ENCODE results near the gene ST8SIA5.
A peak's percentile ranks its signal among the peaks of the same experiment; 100 is the strongest.

ST8SIA5 gene

GRCh38 chr18:46761059-46761769 is 4.4 kb upstream of the ST8SIA5 start:
- Histone ChIP-seq H3K4me2 (ENCODE audit: insufficient read depth, low read length, poor library complexity, severe bottlenecking) (no peak overlapping the region), H3K14ac (ENCODE audit: low read length) (no peak overlapping the region), H4K91ac (ENCODE audit: low read depth, low read length, poor library complexity) (no peak overlapping the region), H3K4me1 (ENCODE audit: control insufficient read depth in 2 of 2, insufficient read depth in 1 of 2, low read depth in 1 of 2, low read length in 2 of 2) (peaks cover 4 to 7% of the 10 kb centered on the region in 2 donors), H3K18ac (ENCODE audit: low read length) (no peak overlapping the region), H2BK15ac (ENCODE audit: low read length) (no peak overlapping the region), H3K27me3 (ENCODE audit: control insufficient read depth in 3 of 3, insufficient read depth in 3 of 3, low read depth in 1 of 3, low read length in 3 of 3) (peaks cover 7 to 67% (median 31%) of the 10 kb centered on the region in 3 experiments), H3K27ac (replicated peaks; ENCODE audit: low read length) (no peak overlapping the region), H2AFZ (ENCODE audit: low read length) (no peak overlapping the region), H3K4ac (ENCODE audit: low read length) (no peak overlapping the region), H3K9me3 (replicated peaks in 1 of 2; ENCODE audit: control insufficient read depth in 2 of 2, insufficient read depth in 1 of 2, low read depth in 1 of 2, low read length in 2 of 2) (no peaks in the 10 kb centered on the region), H2BK5ac (ENCODE audit: low read length) (no peak overlapping the region), H2BK120ac (ENCODE audit: low read depth, low read length) (no peak overlapping the region), H3K9ac (ENCODE audit: low read depth, low read length, poor library complexity) (no peak overlapping the region), H2AK5ac (ENCODE audit: low read depth, low read length) (no peak overlapping the region), H3K4me3 (ENCODE audit: low read length in 2 of 2) (no peak overlapping the region), H2BK12ac (ENCODE audit: low read length) (no peak overlapping the region), H3K79me1 (ENCODE audit: low read depth, low read length) (no peaks in the 10 kb centered on the region), H3K36me3 (replicated peaks in 1 of 2; ENCODE audit: control insufficient read depth in 2 of 2, insufficient read depth in 2 of 2, low read length in 2 of 2) (no peaks in the 10 kb centered on the region), H4K8ac (ENCODE audit: low read depth, low read length) (no peak overlapping the region), H3K23ac (ENCODE audit: low read depth, low read length, poor library complexity) (no peak overlapping the region)
- no CpG with 5 or more reads among the region's 2 CpGs for WGBS, 2 donors (ENCODE audit: extremely low coverage in 2 of 2, insufficient read length in 2 of 2, insufficient replicate concordance in 1 of 2)
- no peak for DNase-seq (ENCODE audit: low spot score)

- Histone ChIP-seq H3K36me3 (replicated peaks in 1 of 2; ENCODE audit: control insufficient read depth in 2 of 2, insufficient read depth in 2 of 2, low read length in 2 of 2) (no peaks in the 10 kb centered on the region), H4K8ac (ENCODE audit: low read depth, low read length) (no peak overlapping the region), H2BK15ac (ENCODE audit: low read length) (no peak overlapping the region), H3K9ac (ENCODE audit: low read depth, low read length, poor library complexity) (no peak overlapping the region), H2BK5ac (ENCODE audit: low read length) (no peak overlapping the region), H3K79me1 (ENCODE audit: low read depth, low read length) (no peaks in the 10 kb centered on the region), H3K14ac (ENCODE audit: low read length) (no peak overlapping the region), H2BK120ac (ENCODE audit: low read depth, low read length) (no peak overlapping the region), H3K9me3 (replicated peaks in 1 of 2; ENCODE audit: control insufficient read depth in 2 of 2, insufficient read depth in 1 of 2, low read depth in 1 of 2, low read length in 2 of 2) (no peaks in the 10 kb centered on the region), H3K4me2 (ENCODE audit: insufficient read depth, low read length, poor library complexity, severe bottlenecking) (no peak overlapping the region), H3K4me3 (ENCODE audit: low read length in 2 of 2) (no peak overlapping the region), H3K27me3 (ENCODE audit: control insufficient read depth in 3 of 3, insufficient read depth in 3 of 3, low read depth in 1 of 3, low read length in 3 of 3) (peaks cover 7 to 69% (median 43%) of the 10 kb centered on the region in 3 experiments), H2AFZ (ENCODE audit: low read length) (no peak overlapping the region), H3K18ac (ENCODE audit: low read length) (no peak overlapping the region), H3K27ac (replicated peaks; ENCODE audit: low read length) (no peak overlapping the region), H4K91ac (ENCODE audit: low read depth, low read length, poor library complexity) (no peak overlapping the region), H3K4ac (ENCODE audit: low read length) (no peak overlapping the region), H3K23ac (ENCODE audit: low read depth, low read length, poor library complexity) (no peak overlapping the region), H2BK12ac (ENCODE audit: low read length) (no peak overlapping the region), H2AK5ac (ENCODE audit: low read depth, low read length) (no peak overlapping the region), H3K4me1 (ENCODE audit: control insufficient read depth in 2 of 2, insufficient read depth in 1 of 2, low read depth in 1 of 2, low read length in 2 of 2) (peaks cover 6 to 7% of the 10 kb centered on the region in 2 donors)
- no peak for DNase-seq (ENCODE audit: low spot score)
- WGBS, 2 donors (ENCODE audit: extremely low coverage in 2 of 2, insufficient read length in 2 of 2, insufficient replicate concordance in 1 of 2) = no CpG with 5 or more reads among the region's 6 CpGs
These were observed 3.0 kb upstream of the ST8SIA5 start for GRCh38 chr18:46759890-46760289.

GRCh38 chr18:46756025-46756558 is 761 bp downstream of the ST8SIA5 start:
- H3K14ac ChIP-seq (ENCODE audit: low read length) = no peak overlapping the region
- H3K27me3 ChIP-seq (ENCODE audit: control insufficient read depth in 3 of 3, insufficient read depth in 3 of 3, low read depth in 1 of 3, low read length in 3 of 3) = peaks cover 7 to 87% (median 47%) of the 10 kb centered on the region in 3 experiments
- no peak overlapping the region for H2BK12ac ChIP-seq (ENCODE audit: low read length)
- no peak overlapping the region for H4K91ac ChIP-seq (ENCODE audit: low read depth, low read length, poor library complexity)
- peak overlapping the region; percentile 48 for H3K23ac ChIP-seq (ENCODE audit: low read depth, low read length, poor library complexity)
- peaks cover 6 to 7% of the 10 kb centered on the region in 2 donors for H3K4me1 ChIP-seq (ENCODE audit: control insufficient read depth in 2 of 2, insufficient read depth in 1 of 2, low read depth in 1 of 2, low read length in 2 of 2)
- peak overlapping the region; percentile 74 for H3K4me2 ChIP-seq (ENCODE audit: insufficient read depth, low read length, poor library complexity, severe bottlenecking)
- H3K4me3 ChIP-seq (ENCODE audit: low read length in 2 of 2) = peak overlapping the region in 1 of 2 donors; percentile 82
- DNase-seq (ENCODE audit: low spot score) = peak; percentile 27
- no peak overlapping the region for H2BK15ac ChIP-seq (ENCODE audit: low read length)
- H3K9me3 ChIP-seq (replicated peaks in 1 of 2; ENCODE audit: control insufficient read depth in 2 of 2, insufficient read depth in 1 of 2, low read depth in 1 of 2, low read length in 2 of 2) = no peaks in the 10 kb centered on the region
- H3K27ac ChIP-seq (replicated peaks; ENCODE audit: low read length) = no peak overlapping the region
- no peak overlapping the region for H2BK120ac ChIP-seq (ENCODE audit: low read depth, low read length)
- WGBS, 2 donors (ENCODE audit: extremely low coverage in 2 of 2, insufficient read length in 2 of 2, insufficient replicate concordance in 1 of 2) = no CpG with 5 or more reads among the region's 41 CpGs
- H3K9ac ChIP-seq (ENCODE audit: low read depth, low read length, poor library complexity) = no peak overlapping the region
- no peak overlapping the region for H2BK5ac ChIP-seq (ENCODE audit: low read length)
- H3K36me3 ChIP-seq (replicated peaks in 1 of 2; ENCODE audit: control insufficient read depth in 2 of 2, insufficient read depth in 2 of 2, low read length in 2 of 2) = no peaks in the 10 kb centered on the region
- no peaks in the 10 kb centered on the region for H3K79me1 ChIP-seq (ENCODE audit: low read depth, low read length)
- H4K8ac ChIP-seq (ENCODE audit: low read depth, low read length) = no peak overlapping the region
- H2AK5ac ChIP-seq (ENCODE audit: low read depth, low read length) = no peak overlapping the region
- no peak overlapping the region for H3K4ac ChIP-seq (ENCODE audit: low read length)
- H3K18ac ChIP-seq (ENCODE audit: low read length) = peak overlapping the region; percentile 48
- H2AFZ ChIP-seq (ENCODE audit: low read length) = peak overlapping the region; percentile 81

GRCh38 chr18:46755315-46756024 is 1.4 kb downstream of the ST8SIA5 start:
- no peak overlapping the region for H2AK5ac ChIP-seq (ENCODE audit: low read depth, low read length)
- peaks cover 6 to 7% of the 10 kb centered on the region in 2 donors for H3K4me1 ChIP-seq (ENCODE audit: control insufficient read depth in 2 of 2, insufficient read depth in 1 of 2, low read depth in 1 of 2, low read length in 2 of 2)
- no peaks in the 10 kb centered on the region for H3K79me1 ChIP-seq (ENCODE audit: low read depth, low read length)
- no CpG with 5 or more reads among the region's 17 CpGs for WGBS, 2 donors (ENCODE audit: extremely low coverage in 2 of 2, insufficient read length in 2 of 2, insufficient replicate concordance in 1 of 2)
- no peak overlapping the region for H2AFZ ChIP-seq (ENCODE audit: low read length)
- no peak overlapping the region for H2BK12ac ChIP-seq (ENCODE audit: low read length)
- no peak overlapping the region for H2BK15ac ChIP-seq (ENCODE audit: low read length)
- H3K23ac ChIP-seq (ENCODE audit: low read depth, low read length, poor library complexity) = no peak overlapping the region
- no peak overlapping the region for H3K4me2 ChIP-seq (ENCODE audit: insufficient read depth, low read length, poor library complexity, severe bottlenecking)
- peak; percentile 8 for DNase-seq (ENCODE audit: low spot score)
- no peak overlapping the region for H4K91ac ChIP-seq (ENCODE audit: low read depth, low read length, poor library complexity)
- no peak overlapping the region for H3K9ac ChIP-seq (ENCODE audit: low read depth, low read length, poor library complexity)
- H3K9me3 ChIP-seq (replicated peaks in 1 of 2; ENCODE audit: control insufficient read depth in 2 of 2, insufficient read depth in 1 of 2, low read depth in 1 of 2, low read length in 2 of 2) = no peaks in the 10 kb centered on the region
- H3K27me3 ChIP-seq (ENCODE audit: control insufficient read depth in 3 of 3, insufficient read depth in 3 of 3, low read depth in 1 of 3, low read length in 3 of 3) = peaks cover 7 to 85% (median 47%) of the 10 kb centered on the region in 3 experiments
- no peak overlapping the region for H4K8ac ChIP-seq (ENCODE audit: low read depth, low read length)
- H3K4me3 ChIP-seq (ENCODE audit: low read length in 2 of 2) = peak overlapping the region in 1 of 2 donors; percentile 9
- H3K14ac ChIP-seq (ENCODE audit: low read length) = no peak overlapping the region
- H3K4ac ChIP-seq (ENCODE audit: low read length) = no peak overlapping the region
- H2BK5ac ChIP-seq (ENCODE audit: low read length) = no peak overlapping the region
- H3K18ac ChIP-seq (ENCODE audit: low read length) = no peak overlapping the region
- H3K36me3 ChIP-seq (replicated peaks in 1 of 2; ENCODE audit: control insufficient read depth in 2 of 2, insufficient read depth in 2 of 2, low read length in 2 of 2) = no peaks in the 10 kb centered on the region
- no peak overlapping the region for H3K27ac ChIP-seq (replicated peaks; ENCODE audit: low read length)
- H2BK120ac ChIP-seq (ENCODE audit: low read depth, low read length) = no peak overlapping the region
